Activated T-cell treated with anti-CD3 and anti-CD28 coated beads, Interleukin-2, amount 50 U/mL, for 72 hours (primary cell): ENCODE data around the gene ASB6. TPM values are rescaled to one million over a fixed set of nuclear protein-coding genes. Genes with fewer than 3 reads are reported as not detected.

Experiments used
- ATAC-seq, 2 donors: fragments of 150-1000 bp; cut with Tn5 transposase; replicated peaks in 1 of 2; 2 replicates each; pipeline ENCODE4 v1.10.0; 2021; ENCODE audit warnings: moderate library complexity in 2 of 2, mild to moderate bottlenecking in 1 of 2
- DNase-seq, 2 donors: peaks; one replicate each; pipeline ENCODE4 v3.0.0; 2021 to 2022; ENCODE audit warnings: mixed read lengths in 1 of 2
- H3K27ac Mint-ChIP-seq: one replicate; pipeline ENCODE4 v1.8.0; 2022; ENCODE audit warnings: mild to moderate bottlenecking, moderate library complexity, mixed read lengths
- H3K27me3 Mint-ChIP-seq: one replicate; pipeline ENCODE4 v1.8.0; 2022; ENCODE audit warnings: low read depth, mixed read lengths
- H3K36me3 Mint-ChIP-seq, 2 donors: one replicate each; pipeline ENCODE4 v1.8.0; 2022; ENCODE audit warnings: mixed read lengths in 2 of 2, mild to moderate bottlenecking in 1 of 2; ENCODE audit not compliant: insufficient read depth in 2 of 2
- H3K4me1 Mint-ChIP-seq: one replicate; pipeline ENCODE4 v1.8.0; 2022; ENCODE audit warnings: low read depth, mixed read lengths
- H3K4me3 Mint-ChIP-seq, 2 donors: one replicate each; pipeline ENCODE4 v1.8.0; 2022; ENCODE audit warnings: mild to moderate bottlenecking in 2 of 2, mixed read lengths in 2 of 2, moderate library complexity in 2 of 2
- H3K9me3 Mint-ChIP-seq, 2 donors: one replicate each; pipeline ENCODE4 v1.8.0; 2022; ENCODE audit warnings: mixed read lengths in 2 of 2
- total RNA-seq, 2 donors: library from RNA; stranded (reverse); gene quantifications; one replicate each; pipeline ENCODE4 v1.2.3, GENCODE V29; 2022

ASB6 gene
- total RNA-seq, 2 donors from 2014 or later, result 16.9 to 20.2 TPM

- peak overlapping the region; percentile 82 to 90 for H3K4me3 Mint-ChIP-seq
- H3K9me3 Mint-ChIP-seq, result no peaks in the 10 kb centered on the region
- ATAC-seq (peak; percentile 49 to 50), DNase-seq (peak in 1 of 2 donors; percentile 35)
- peaks cover 19% of the 10 kb centered on the region for H3K27me3 Mint-ChIP-seq
- H3K4me1 Mint-ChIP-seq, result peaks cover 49% of the 10 kb centered on the region
- peaks cover 0 to 4% of the 10 kb centered on the region in 2 donors for H3K36me3 Mint-ChIP-seq
- peak overlapping the region; percentile 96 for H3K27ac Mint-ChIP-seq
Measured at GRCh38 chr9:129624947-129625346, 17.0 kb downstream of the ASB6 start.

GRCh38 chr9:129624168-129624759 lies 17.7 kb downstream of the ASB6 start:
- Mint-ChIP-seq H3K4me3 (peak overlapping the region; percentile 84 to 90), H3K4me1 (peaks cover 42% of the 10 kb centered on the region), H3K27ac (peak overlapping the region; percentile 73), H3K36me3 (peaks cover under 1 to 4% of the 10 kb centered on the region in 2 donors), H3K9me3 (no peaks in the 10 kb centered on the region), H3K27me3 (peaks cover 21% of the 10 kb centered on the region)
- ATAC-seq (peak; percentile 18 to 25), DNase-seq (peak; percentile 78 to 79)

DNA sequence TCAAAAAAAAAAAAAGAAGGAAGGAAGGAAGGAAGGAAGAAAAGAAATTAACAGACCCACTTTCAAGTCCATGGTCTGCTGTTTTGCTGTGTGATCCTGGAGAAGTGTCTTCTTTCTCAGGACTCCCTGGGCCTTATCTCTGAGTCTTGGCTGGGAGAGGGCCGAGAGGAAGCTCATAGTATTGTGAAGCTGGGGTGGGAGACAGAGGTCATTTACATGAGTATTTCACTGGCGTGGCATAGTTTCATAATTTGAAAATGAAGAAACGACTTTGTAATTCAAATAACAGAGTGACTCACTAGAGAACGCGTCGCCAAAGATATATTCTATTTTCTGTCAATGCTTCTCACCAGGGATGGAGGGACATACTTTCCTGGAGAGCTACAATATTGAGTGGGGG lies 18.6 kb downstream of the ASB6 start:
- ATAC-seq (no peak), DNase-seq (no peak)
- Mint-ChIP-seq H3K4me3 (no peak overlapping the region), H3K27me3 (peaks cover 31% of the 10 kb centered on the region), H3K9me3 (no peaks in the 10 kb centered on the region), H3K36me3 (peaks cover 1 to 2% of the 10 kb centered on the region in 2 donors), H3K27ac (peak overlapping the region; percentile 41), H3K4me1 (peaks cover 33% of the 10 kb centered on the region)

GRCh38 chr9:129620669-129621295 lies 21.2 kb downstream of the ASB6 start, which contains the start of gene C9orf50:
C9orf50 (minus strand) TSS chr9:129621101; CDS start chr9:129620574, 527 bp downstream.
- peak within 1 kb of the TSS; percentile 43 to 56 for H3K4me3 Mint-ChIP-seq
- no peak for DNase-seq
- ATAC-seq, result no peak
- peaks cover 0 to 1% of the 10 kb centered on the region in 2 donors for H3K36me3 Mint-ChIP-seq
- H3K4me1 Mint-ChIP-seq, result peaks cover 15% of the 10 kb centered on the region
- H3K27ac Mint-ChIP-seq, result no peak within 1 kb of the TSS
- peaks cover 31% of the 10 kb centered on the region for H3K27me3 Mint-ChIP-seq
- no peaks in the 10 kb centered on the region for H3K9me3 Mint-ChIP-seq

- H3K9me3 Mint-ChIP-seq, result no peaks in the 10 kb centered on the region
- DNase-seq (peak in 1 of 2 donors; percentile 41), ATAC-seq (peak; percentile 27 to 45)
- no peak overlapping the region for H3K27ac Mint-ChIP-seq
- peaks cover 9% of the 10 kb centered on the region for H3K4me1 Mint-ChIP-seq
- peak overlapping the region; percentile 43 to 49 for H3K4me3 Mint-ChIP-seq
- H3K27me3 Mint-ChIP-seq, result peaks cover 31% of the 10 kb centered on the region
- H3K36me3 Mint-ChIP-seq, result peaks cover 0 to 1% of the 10 kb centered on the region in 2 donors
Measured at GRCh38 chr9:129619787-129620668, 21.9 kb downstream of the ASB6 start.

- Mint-ChIP-seq H3K36me3 (peaks cover 0 to 1% of the 10 kb centered on the region in 2 donors), H3K27me3 (peaks cover 21% of the 10 kb centered on the region), H3K9me3 (no peaks in the 10 kb centered on the region), H3K4me3 (no peak overlapping the region), H3K4me1 (no peaks in the 10 kb centered on the region), H3K27ac (no peak overlapping the region)
- peak; percentile 57 to 64 for ATAC-seq
- no peak for DNase-seq
Measured at GRCh38 chr9:129617167-129617566, 24.8 kb downstream of the ASB6 start.

- Mint-ChIP-seq H3K9me3 (no peaks in the 10 kb centered on the region), H3K27ac (no peak overlapping the region), H3K36me3 (peaks cover 0 to 1% of the 10 kb centered on the region in 2 donors), H3K4me1 (peaks cover 8% of the 10 kb centered on the region), H3K27me3 (peaks cover 12% of the 10 kb centered on the region), H3K4me3 (no peak overlapping the region)
- DNase-seq (no peak), ATAC-seq (no peak)
Measured at GRCh38 chr9:129615407-129616285, 26.3 kb downstream of the ASB6 start.

DNA sequence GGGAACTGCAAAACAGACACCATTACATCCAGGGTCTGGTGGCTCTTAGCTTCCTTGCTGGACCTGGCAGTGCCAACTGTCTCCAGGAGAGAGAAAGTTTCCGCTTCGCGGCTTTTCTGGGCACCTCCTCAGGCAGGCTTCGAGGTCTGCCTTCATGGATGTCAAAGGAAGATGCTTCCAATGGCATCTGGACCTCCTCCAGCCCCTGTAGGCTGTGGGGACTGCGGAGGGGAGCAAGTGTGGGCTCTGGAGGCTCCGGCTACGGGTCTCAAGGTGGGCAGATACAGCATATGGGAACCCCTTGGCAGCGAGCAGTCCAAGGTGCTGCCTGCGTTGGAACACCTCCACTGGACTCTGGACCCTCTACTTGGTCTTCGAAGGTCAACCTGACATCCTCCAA lies 27.0 kb downstream of the ASB6 start:
- Mint-ChIP-seq H3K27ac (no peak overlapping the region), H3K36me3 (peaks cover 0 to 1% of the 10 kb centered on the region in 2 donors), H3K9me3 (no peaks in the 10 kb centered on the region), H3K4me3 (no peak overlapping the region), H3K27me3 (peaks cover 12% of the 10 kb centered on the region), H3K4me1 (peaks cover 10% of the 10 kb centered on the region)
- DNase-seq (no peak), ATAC-seq (no peak)

DNA sequence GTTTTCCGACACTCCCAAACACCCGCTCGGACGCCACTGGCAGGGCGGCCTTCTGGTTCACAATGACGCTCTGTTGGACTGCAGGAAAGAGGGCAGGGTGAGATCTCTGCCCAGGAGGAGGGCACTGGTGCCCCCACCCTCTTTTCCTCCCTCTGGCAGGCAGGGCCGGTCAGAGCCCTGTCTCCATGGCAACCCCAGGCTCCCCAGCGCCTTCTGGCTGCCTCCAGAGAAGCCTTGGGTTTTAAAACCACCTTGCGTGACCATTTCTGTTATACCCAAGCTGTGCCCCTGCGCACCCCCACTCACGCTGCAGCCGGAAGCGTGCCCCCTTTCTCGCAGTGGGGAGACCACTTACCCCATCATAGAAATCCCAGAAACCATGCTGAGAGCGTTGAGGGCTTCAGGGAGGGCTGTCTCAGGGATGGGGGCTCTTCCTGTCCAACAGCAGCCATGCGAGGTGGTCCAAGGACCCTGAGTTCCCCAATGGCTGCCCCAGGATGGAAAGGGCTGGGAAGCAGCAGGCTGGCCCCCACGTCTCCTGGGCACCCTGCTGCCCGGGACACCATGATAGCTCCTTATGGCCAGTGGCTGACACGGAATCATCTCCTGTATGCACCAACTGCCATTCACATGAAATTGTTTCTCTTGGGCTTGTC lies 28.3 kb downstream of the ASB6 start:
- ATAC-seq (no peak), DNase-seq (no peak)
- Mint-ChIP-seq H3K4me3 (no peak overlapping the region), H3K27me3 (peaks cover 4% of the 10 kb centered on the region), H3K36me3 (no peaks in the 10 kb centered on the region), H3K27ac (no peak overlapping the region), H3K9me3 (no peaks in the 10 kb centered on the region), H3K4me1 (peaks cover 18% of the 10 kb centered on the region)

DNA sequence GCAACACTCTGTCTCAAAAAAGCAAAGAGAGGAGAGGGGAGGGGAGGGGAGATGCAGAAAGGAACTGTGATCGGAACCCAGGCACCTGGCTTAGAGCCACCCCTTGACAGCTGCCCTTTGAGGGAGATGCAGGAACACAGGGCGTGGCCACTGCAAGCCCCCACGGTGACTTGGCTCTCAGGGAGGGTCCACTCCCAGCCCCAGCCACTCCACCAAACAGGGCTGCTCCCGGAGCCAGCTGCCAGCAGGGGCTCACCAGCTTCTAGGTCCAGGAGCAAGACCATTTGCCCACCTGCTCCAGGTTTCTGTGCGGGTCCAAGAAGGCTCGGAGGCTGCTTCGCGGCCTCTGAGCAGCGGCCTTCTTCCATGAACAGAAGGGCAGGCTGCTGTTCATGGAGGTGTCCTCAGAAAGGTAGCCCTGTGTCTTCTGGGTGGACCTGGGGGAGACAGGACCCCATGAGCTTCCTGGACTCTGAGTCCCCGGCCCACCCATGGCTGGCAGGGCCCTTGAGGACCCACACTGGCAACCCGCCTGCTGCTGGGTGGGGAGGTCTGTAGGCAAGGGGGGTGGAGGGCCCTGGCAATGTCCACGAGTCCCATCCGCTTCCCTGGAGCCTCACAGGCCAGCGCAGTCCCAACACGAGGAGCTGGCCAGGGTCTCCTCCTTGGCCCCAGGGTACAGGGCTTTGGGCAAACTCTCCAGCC lies 29.0 kb downstream of the ASB6 start:
- Mint-ChIP-seq H3K9me3 (no peaks in the 10 kb centered on the region), H3K4me3 (no peak overlapping the region), H3K27ac (no peak overlapping the region), H3K4me1 (peaks cover 21% of the 10 kb centered on the region), H3K36me3 (no peaks in the 10 kb centered on the region), H3K27me3 (no peaks in the 10 kb centered on the region)
- DNase-seq, result no peak
- no peak for ATAC-seq

DNA sequence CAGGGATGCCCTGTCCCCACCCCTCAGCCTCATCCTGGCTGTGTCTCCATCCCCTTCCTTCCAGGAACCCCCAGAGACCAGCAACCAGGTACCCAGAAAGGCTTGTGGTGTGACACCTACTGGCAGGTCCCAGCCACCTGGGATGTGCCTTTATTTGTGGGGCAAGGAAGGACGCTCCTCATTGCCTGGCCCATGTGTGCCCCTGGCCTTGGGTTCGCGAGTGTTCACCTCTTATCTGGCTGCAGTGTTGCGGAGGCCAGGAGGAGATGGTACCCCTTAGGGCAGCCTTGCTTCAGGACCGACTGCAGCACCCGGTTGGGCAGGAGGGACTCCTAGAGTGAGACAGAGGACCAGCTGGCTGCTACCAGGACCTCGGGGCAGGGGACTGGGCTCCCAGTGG lies 29.8 kb downstream of the ASB6 start:
- Mint-ChIP-seq H3K36me3 (no peaks in the 10 kb centered on the region), H3K27ac (no peak overlapping the region), H3K9me3 (no peaks in the 10 kb centered on the region), H3K27me3 (no peaks in the 10 kb centered on the region), H3K4me1 (peaks cover 28% of the 10 kb centered on the region), H3K4me3 (no peak overlapping the region)
- ATAC-seq (no peak), DNase-seq (no peak)
